Measurements from ENCODE around the gene SMC6. TPM values are rescaled to one million over a fixed set of nuclear protein-coding genes. Genes with fewer than 3 reads are reported as not detected.

Gene SMC6
- total RNA-seq, 1 experiment from 2014 or later: 46.7 TPM

DNA sequence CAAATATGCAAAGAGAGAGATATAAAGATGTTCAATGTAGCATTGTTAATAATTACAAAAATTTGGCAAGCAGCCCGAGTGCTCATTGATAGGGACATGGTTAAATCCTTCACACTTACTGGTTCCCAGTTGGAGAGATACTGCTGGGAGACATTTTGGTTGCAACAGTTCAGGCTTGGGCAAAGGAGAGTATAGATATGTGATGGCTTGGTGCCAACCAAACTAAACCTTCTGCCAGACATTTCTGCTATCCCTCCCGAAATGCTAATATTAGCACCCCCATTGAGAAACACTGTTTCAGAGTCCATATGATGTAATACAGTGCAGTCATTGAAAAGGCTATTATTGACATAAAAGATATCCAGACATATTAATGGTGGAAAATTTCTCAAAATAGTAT, 11.8 kb upstream of the SMC6 start:
- no peak for ATAC-seq
- no peak for TF ChIP-seq IRF2 (CRISPR knock-in tag; IDR thresholded peaks at IDR 0.05; ENCODE audit: borderline replicate concordance, low read depth)
- TF ChIP-seq GABPB1 (CRISPR knock-in tag; IDR thresholded peaks at IDR 0.05): peak; percentile 51
- no peaks in the 10 kb centered on the region for H3K9me3 Mint-ChIP-seq
- ChIA-PET CTCF (no interaction called here), POLR2A (no interaction called here)
- H3K36me3 Mint-ChIP-seq: peaks cover 38% of the 10 kb centered on the region
- H3K4me3 Mint-ChIP-seq: no peak overlapping the region
- no peaks in the 10 kb centered on the region for H3K4me1 Mint-ChIP-seq
- no peaks in the 10 kb centered on the region for H3K27me3 Mint-ChIP-seq (ENCODE audit: low read depth)
- no peak for DNase-seq (ENCODE audit: low spot score)
- no peak overlapping the region for H3K27ac Mint-ChIP-seq

DNA sequence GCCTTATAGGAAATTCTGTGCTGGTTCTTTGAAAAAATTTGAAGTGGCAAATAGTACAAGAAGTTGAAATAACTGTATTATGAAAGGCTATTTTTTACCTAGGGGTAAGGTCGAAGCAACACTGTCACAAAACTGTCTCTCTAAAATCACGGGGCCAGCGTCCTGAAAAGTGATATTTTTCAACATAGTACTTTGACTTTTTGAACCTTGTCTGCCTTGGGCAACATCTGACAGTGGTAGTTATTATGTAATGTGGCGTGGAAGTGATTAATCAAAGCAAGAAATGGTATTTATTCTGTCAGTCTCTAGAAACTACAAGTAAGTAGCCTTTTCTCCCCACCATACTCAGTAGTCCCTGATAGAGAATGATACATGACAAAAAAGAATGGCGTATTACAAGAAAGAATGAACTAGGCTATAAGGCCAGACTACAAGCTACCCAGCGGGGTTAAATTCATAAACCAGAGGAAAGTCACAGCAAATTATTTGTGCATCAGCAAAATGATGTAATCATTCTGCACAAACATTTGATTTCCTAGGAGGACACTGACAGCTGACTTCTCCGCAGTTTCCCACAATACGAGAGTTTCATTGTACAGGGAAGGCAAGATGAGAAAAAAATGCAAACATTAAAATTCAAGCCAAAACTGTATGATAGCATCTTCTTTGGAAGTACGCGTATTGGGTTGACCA, 10.2 kb upstream of the SMC6 start:
- ChIA-PET CTCF (no interaction called here), POLR2A (no interaction called here)
- no peak overlapping the region for H3K27ac Mint-ChIP-seq
- DNase-seq (ENCODE audit: low spot score) (no peak), ATAC-seq (no peak)
- no peaks in the 10 kb centered on the region for H3K27me3 Mint-ChIP-seq (ENCODE audit: low read depth)
- H3K4me3 Mint-ChIP-seq: no peak overlapping the region
- peaks cover 42% of the 10 kb centered on the region for H3K36me3 Mint-ChIP-seq
- no peaks in the 10 kb centered on the region for H3K4me1 Mint-ChIP-seq
- TF ChIP-seq NR1H2 (CRISPR knock-in tag; IDR thresholded peaks at IDR 0.05): no peak
- no peak for TF ChIP-seq CBFB (CRISPR knock-in tag; IDR thresholded peaks at IDR 0.05; ENCODE audit: low read depth)
- TF ChIP-seq NR3C1 (CRISPR knock-in tag; conservative IDR thresholded peaks at IDR 0.05; ENCODE audit: low read depth): no peak
- TF ChIP-seq, protein P1, sequence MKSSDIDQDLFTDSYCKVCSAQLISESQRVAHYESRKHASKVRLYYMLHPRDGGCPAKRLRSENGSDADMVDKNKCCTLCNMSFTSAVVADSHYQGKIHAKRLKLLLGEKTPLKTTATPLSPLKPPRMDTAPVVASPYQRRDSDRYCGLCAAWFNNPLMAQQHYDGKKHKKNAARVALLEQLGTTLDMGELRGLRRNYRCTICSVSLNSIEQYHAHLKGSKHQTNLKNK (CRISPR knock-in tag; IDR thresholded peaks at IDR 0.05): no peak
- TF ChIP-seq ATF1 (CRISPR knock-in tag; IDR thresholded peaks at IDR 0.05): no peak
- TF ChIP-seq CREB1 (CRISPR knock-in tag; IDR thresholded peaks at IDR 0.05): no peak
- TF ChIP-seq SMAD3 (CRISPR knock-in tag; IDR thresholded peaks at IDR 0.05; ENCODE audit: borderline replicate concordance): no peak
- TF ChIP-seq RORB (CRISPR knock-in tag; IDR thresholded peaks at IDR 0.05): no peak
- TF ChIP-seq, protein P2, sequence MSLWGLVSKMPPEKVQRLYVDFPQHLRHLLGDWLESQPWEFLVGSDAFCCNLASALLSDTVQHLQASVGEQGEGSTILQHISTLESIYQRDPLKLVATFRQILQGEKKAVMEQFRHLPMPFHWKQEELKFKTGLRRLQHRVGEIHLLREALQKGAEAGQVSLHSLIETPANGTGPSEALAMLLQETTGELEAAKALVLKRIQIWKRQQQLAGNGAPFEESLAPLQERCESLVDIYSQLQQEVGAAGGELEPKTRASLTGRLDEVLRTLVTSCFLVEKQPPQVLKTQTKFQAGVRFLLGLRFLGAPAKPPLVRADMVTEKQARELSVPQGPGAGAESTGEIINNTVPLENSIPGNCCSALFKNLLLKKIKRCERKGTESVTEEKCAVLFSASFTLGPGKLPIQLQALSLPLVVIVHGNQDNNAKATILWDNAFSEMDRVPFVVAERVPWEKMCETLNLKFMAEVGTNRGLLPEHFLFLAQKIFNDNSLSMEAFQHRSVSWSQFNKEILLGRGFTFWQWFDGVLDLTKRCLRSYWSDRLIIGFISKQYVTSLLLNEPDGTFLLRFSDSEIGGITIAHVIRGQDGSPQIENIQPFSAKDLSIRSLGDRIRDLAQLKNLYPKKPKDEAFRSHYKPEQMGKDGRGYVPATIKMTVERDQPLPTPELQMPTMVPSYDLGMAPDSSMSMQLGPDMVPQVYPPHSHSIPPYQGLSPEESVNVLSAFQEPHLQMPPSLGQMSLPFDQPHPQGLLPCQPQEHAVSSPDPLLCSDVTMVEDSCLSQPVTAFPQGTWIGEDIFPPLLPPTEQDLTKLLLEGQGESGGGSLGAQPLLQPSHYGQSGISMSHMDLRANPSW (CRISPR knock-in tag; conservative IDR thresholded peaks at IDR 0.05; ENCODE audit: low read depth): no peak
- no peaks in the 10 kb centered on the region for H3K9me3 Mint-ChIP-seq

DNA sequence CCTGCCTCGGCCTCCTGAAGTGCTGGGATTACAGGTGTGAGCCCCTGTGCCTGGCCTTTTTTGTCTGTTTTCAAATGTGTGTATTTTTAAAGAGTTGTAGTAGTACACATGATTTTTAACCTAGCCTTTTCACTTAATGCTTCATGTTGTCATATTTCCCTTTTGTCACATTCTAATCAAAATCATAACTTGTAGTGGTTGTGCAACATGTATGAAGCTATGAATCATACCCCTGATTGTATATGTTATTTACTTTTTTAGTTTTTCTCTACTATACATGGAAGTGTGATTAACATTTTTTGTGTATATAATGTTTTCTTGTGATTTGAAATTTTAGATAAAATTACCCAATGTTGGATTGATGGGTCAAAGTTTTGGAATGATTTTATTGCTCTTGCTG, 8.8 kb upstream of the SMC6 start:
- POLR2A ChIA-PET: interaction anchor here (0.7 kb wide), 1 partner anchor 19 kb away, joined by 3 read pairs; no protein-coding TSS in a partner anchor
- Mint-ChIP-seq H3K9me3 (no peaks in the 10 kb centered on the region), H3K27me3 (ENCODE audit: low read depth) (no peaks in the 10 kb centered on the region), H3K27ac (no peak overlapping the region), H3K36me3 (peaks cover 40% of the 10 kb centered on the region), H3K4me3 (no peak overlapping the region), H3K4me1 (no peaks in the 10 kb centered on the region)
- DNase-seq (ENCODE audit: low spot score) (no peak), ATAC-seq (no peak)
- CTCF ChIA-PET: interaction anchor here (0.8 kb wide), 1 partner anchor 291 kb away, joined by 5 read pairs; no protein-coding TSS in a partner anchor
- no peak for TF ChIP-seq HMGA2 (CRISPR knock-in tag; IDR thresholded peaks at IDR 0.05)
- TF ChIP-seq, protein P3, sequence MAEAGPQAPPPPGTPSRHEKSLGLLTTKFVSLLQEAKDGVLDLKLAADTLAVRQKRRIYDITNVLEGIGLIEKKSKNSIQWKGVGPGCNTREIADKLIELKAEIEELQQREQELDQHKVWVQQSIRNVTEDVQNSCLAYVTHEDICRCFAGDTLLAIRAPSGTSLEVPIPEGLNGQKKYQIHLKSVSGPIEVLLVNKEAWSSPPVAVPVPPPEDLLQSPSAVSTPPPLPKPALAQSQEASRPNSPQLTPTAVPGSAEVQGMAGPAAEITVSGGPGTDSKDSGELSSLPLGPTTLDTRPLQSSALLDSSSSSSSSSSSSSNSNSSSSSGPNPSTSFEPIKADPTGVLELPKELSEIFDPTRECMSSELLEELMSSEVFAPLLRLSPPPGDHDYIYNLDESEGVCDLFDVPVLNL (CRISPR knock-in tag; IDR thresholded peaks at IDR 0.05; ENCODE audit: borderline replicate concordance, low read depth): no peak
- TF ChIP-seq, protein P4, sequence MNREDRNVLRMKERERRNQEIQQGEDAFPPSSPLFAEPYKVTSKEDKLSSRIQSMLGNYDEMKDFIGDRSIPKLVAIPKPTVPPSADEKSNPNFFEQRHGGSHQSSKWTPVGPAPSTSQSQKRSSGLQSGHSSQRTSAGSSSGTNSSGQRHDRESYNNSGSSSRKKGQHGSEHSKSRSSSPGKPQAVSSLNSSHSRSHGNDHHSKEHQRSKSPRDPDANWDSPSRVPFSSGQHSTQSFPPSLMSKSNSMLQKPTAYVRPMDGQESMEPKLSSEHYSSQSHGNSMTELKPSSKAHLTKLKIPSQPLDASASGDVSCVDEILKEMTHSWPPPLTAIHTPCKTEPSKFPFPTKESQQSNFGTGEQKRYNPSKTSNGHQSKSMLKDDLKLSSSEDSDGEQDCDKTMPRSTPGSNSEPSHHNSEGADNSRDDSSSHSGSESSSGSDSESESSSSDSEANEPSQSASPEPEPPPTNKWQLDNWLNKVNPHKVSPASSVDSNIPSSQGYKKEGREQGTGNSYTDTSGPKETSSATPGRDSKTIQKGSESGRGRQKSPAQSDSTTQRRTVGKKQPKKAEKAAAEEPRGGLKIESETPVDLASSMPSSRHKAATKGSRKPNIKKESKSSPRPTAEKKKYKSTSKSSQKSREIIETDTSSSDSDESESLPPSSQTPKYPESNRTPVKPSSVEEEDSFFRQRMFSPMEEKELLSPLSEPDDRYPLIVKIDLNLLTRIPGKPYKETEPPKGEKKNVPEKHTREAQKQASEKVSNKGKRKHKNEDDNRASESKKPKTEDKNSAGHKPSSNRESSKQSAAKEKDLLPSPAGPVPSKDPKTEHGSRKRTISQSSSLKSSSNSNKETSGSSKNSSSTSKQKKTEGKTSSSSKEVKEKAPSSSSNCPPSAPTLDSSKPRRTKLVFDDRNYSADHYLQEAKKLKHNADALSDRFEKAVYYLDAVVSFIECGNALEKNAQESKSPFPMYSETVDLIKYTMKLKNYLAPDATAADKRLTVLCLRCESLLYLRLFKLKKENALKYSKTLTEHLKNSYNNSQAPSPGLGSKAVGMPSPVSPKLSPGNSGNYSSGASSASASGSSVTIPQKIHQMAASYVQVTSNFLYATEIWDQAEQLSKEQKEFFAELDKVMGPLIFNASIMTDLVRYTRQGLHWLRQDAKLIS (CRISPR knock-in tag; IDR thresholded peaks at IDR 0.05; ENCODE audit: borderline replicate concordance): no peak
- TF ChIP-seq, protein P5, sequence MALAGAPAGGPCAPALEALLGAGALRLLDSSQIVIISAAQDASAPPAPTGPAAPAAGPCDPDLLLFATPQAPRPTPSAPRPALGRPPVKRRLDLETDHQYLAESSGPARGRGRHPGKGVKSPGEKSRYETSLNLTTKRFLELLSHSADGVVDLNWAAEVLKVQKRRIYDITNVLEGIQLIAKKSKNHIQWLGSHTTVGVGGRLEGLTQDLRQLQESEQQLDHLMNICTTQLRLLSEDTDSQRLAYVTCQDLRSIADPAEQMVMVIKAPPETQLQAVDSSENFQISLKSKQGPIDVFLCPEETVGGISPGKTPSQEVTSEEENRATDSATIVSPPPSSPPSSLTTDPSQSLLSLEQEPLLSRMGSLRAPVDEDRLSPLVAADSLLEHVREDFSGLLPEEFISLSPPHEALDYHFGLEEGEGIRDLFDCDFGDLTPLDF (CRISPR knock-in tag; IDR thresholded peaks at IDR 0.05): no peak
- TF ChIP-seq ZNF416 (CRISPR knock-in tag; IDR thresholded peaks at IDR 0.05): no peak
- TF ChIP-seq ZNF423 (CRISPR knock-in tag; IDR thresholded peaks at IDR 0.05): no peak
- TF ChIP-seq SMAD4 (CRISPR knock-in tag; IDR thresholded peaks at IDR 0.05): no peak
- no peak for TF ChIP-seq FOXJ3 (CRISPR knock-in tag; IDR thresholded peaks at IDR 0.05; ENCODE audit: borderline replicate concordance)
- TF ChIP-seq, protein P6, sequence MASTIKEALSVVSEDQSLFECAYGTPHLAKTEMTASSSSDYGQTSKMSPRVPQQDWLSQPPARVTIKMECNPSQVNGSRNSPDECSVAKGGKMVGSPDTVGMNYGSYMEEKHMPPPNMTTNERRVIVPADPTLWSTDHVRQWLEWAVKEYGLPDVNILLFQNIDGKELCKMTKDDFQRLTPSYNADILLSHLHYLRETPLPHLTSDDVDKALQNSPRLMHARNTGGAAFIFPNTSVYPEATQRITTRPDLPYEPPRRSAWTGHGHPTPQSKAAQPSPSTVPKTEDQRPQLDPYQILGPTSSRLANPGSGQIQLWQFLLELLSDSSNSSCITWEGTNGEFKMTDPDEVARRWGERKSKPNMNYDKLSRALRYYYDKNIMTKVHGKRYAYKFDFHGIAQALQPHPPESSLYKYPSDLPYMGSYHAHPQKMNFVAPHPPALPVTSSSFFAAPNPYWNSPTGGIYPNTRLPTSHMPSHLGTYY (CRISPR knock-in tag; IDR thresholded peaks at IDR 0.05): no peak
- TF ChIP-seq FOXK1 (CRISPR knock-in tag; IDR thresholded peaks at IDR 0.05): no peak
- no peak for TF ChIP-seq ZNF138 (CRISPR knock-in tag; conservative IDR thresholded peaks at IDR 0.05)
- TF ChIP-seq CBFB (CRISPR knock-in tag; IDR thresholded peaks at IDR 0.05; ENCODE audit: low read depth): no peak
- no peak for TF ChIP-seq NFE2L1 (CRISPR knock-in tag; IDR thresholded peaks at IDR 0.05)
